ENCODE measurements around the gene CEBPZOS.

GRCh38 chr2:37219046-37219445, 22.8 kb downstream of the CEBPZOS start:
- TF ChIP-seq, protein P1, sequence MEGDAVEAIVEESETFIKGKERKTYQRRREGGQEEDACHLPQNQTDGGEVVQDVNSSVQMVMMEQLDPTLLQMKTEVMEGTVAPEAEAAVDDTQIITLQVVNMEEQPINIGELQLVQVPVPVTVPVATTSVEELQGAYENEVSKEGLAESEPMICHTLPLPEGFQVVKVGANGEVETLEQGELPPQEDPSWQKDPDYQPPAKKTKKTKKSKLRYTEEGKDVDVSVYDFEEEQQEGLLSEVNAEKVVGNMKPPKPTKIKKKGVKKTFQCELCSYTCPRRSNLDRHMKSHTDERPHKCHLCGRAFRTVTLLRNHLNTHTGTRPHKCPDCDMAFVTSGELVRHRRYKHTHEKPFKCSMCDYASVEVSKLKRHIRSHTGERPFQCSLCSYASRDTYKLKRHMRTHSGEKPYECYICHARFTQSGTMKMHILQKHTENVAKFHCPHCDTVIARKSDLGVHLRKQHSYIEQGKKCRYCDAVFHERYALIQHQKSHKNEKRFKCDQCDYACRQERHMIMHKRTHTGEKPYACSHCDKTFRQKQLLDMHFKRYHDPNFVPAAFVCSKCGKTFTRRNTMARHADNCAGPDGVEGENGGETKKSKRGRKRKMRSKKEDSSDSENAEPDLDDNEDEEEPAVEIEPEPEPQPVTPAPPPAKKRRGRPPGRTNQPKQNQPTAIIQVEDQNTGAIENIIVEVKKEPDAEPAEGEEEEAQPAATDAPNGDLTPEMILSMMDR (conservative IDR thresholded peaks at IDR 0.05) = no peak
- no peak for TF ChIP-seq EZH2 (IDR thresholded peaks at IDR 0.05; ENCODE audit: low read depth)

All from PC-9 (cell line).